ENCODE results near the gene ARAP3. TPM values are rescaled to one million over a fixed set of nuclear protein-coding genes. Genes with fewer than 3 reads are reported as not detected.
A peak's percentile ranks its signal among the peaks of the same experiment; 100 is the strongest.
"Not testable (repeated sequence)": the region's sequence is repeated elsewhere in the genome, so short reads cannot be mapped to it uniquely, and the experiment has no call there.

ARAP3 gene, protein sequence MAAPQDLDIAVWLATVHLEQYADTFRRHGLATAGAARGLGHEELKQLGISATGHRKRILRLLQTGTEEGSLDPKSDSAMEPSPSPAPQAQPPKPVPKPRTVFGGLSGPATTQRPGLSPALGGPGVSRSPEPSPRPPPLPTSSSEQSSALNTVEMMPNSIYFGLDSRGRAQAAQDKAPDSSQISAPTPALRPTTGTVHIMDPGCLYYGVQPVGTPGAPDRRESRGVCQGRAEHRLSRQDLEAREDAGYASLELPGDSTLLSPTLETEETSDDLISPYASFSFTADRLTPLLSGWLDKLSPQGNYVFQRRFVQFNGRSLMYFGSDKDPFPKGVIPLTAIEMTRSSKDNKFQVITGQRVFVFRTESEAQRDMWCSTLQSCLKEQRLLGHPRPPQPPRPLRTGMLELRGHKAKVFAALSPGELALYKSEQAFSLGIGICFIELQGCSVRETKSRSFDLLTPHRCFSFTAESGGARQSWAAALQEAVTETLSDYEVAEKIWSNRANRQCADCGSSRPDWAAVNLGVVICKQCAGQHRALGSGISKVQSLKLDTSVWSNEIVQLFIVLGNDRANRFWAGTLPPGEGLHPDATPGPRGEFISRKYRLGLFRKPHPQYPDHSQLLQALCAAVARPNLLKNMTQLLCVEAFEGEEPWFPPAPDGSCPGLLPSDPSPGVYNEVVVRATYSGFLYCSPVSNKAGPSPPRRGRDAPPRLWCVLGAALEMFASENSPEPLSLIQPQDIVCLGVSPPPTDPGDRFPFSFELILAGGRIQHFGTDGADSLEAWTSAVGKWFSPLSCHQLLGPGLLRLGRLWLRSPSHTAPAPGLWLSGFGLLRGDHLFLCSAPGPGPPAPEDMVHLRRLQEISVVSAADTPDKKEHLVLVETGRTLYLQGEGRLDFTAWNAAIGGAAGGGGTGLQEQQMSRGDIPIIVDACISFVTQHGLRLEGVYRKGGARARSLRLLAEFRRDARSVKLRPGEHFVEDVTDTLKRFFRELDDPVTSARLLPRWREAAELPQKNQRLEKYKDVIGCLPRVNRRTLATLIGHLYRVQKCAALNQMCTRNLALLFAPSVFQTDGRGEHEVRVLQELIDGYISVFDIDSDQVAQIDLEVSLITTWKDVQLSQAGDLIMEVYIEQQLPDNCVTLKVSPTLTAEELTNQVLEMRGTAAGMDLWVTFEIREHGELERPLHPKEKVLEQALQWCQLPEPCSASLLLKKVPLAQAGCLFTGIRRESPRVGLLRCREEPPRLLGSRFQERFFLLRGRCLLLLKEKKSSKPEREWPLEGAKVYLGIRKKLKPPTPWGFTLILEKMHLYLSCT (N-terminal part only)
- total RNA-seq (1.5 and 1.6 TPM in 2 replicates), polyA plus RNA-seq (0.59 and 1.4 TPM in 2 replicates)

DNA sequence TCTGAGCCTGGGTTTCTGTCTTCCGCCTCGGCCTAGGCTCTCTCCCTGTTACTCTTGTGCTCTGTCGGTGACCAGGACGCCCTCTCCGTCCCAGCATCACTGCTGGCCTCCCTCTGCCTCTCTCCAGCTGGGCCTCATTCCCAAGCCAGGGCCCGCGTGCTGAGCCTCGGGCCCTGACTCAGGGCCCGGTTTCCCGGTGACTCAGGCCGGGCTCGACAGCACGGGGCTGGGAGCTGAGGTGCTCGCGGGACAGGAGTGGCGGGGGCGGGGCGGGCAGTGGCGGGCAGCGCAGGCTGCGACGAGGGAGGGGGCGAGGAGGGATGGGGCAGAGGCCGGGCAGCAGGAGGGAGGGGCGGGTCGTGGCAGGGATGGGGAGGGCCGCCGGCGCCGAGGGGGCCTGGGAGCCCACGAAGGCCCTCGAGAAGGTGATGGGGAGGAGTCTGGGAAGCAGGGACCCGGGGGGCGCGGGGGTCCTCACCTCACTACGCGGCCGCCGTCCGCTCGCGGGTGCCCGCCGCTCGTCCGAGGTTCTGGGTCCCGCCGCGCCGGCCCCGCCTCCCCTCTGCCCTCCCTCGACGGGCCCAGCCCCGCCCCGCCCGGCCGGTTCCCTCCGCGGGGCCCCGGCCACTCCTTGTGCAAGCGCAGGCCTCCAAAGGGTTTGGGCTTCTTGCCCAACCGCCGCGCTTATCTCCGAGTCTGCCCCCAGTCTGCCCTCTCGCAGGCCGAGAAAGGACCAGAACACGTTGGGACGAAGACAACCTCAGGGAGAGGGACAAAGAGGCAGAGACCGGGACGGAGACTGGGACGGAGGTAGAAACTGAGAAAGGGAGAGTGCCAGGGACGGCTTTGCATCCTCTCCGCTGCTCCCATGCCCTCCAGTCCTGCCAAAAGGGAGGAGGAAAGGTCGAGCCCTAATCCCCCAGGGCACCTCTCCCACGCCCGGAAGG is at the start of gene ARAP3:
ARAP3 (minus strand) TSS at position 536 of the 947 bp plus-strand sequence. CDS start 1,744 bp downstream, outside the sequence.
- H3K4me3 ChIP-seq = peak within 1 kb of the TSS; percentile 15
- H3K36me3 ChIP-seq = no peaks in the 10 kb centered on the region
- no peaks in the 10 kb centered on the region for H3K9me3 ChIP-seq (ENCODE audit: low read depth)
- TF ChIP-seq, protein P1, sequence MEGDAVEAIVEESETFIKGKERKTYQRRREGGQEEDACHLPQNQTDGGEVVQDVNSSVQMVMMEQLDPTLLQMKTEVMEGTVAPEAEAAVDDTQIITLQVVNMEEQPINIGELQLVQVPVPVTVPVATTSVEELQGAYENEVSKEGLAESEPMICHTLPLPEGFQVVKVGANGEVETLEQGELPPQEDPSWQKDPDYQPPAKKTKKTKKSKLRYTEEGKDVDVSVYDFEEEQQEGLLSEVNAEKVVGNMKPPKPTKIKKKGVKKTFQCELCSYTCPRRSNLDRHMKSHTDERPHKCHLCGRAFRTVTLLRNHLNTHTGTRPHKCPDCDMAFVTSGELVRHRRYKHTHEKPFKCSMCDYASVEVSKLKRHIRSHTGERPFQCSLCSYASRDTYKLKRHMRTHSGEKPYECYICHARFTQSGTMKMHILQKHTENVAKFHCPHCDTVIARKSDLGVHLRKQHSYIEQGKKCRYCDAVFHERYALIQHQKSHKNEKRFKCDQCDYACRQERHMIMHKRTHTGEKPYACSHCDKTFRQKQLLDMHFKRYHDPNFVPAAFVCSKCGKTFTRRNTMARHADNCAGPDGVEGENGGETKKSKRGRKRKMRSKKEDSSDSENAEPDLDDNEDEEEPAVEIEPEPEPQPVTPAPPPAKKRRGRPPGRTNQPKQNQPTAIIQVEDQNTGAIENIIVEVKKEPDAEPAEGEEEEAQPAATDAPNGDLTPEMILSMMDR (IDR thresholded peaks at IDR 0.05; ENCODE audit: low read depth, low read length) = no peak
- peaks cover 9% of the 10 kb centered on the region for H3K4me1 ChIP-seq (ENCODE audit: low read depth)
- H3K27ac ChIP-seq = no peak within 1 kb of the TSS
- peak; percentile 71 to 95 for DNase-seq (ENCODE audit: low read depth in 1 of 2, low spot score in 1 of 2)
- H3K27me3 ChIP-seq = no peaks in the 10 kb centered on the region

DNA sequence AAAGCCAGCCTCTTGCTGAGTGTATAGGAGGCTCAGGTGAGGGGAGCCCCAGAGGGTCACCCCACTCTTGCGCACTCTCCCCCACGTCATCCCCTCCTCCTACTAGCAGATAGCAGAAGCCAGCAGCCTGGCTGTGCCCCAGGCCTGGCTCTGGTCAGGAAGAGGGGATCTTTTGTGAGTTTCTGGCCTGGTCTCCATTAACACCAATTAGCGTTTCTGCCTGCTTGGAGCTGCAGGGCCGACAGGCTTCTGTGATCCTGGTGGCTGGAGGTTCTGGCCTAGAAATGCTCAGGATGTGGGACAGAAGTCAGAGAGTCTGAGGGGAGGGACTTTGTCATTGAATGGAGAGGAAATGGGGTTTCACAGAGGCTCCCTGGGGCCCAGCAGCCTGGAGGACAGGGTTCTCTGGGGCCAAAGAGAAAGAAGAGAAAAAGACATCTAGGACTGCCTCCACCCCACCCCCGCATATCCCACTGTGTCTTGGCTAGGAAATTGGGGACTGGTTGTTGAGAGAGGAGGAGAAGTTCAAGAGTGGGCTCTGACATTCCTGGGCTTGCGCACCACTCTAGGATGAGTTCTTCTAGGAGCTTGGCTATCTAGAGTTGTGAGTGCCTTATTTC is 47.5 kb upstream of the ARAP3 start:
- Histone ChIP-seq H3K4me3 (no peak overlapping the region), H3K27me3 (no peaks in the 10 kb centered on the region), H3K27ac (no peak overlapping the region), H3K4me1 (ENCODE audit: low read depth) (no peaks in the 10 kb centered on the region), H3K36me3 (no peaks in the 10 kb centered on the region), H3K9me3 (ENCODE audit: low read depth) (no peaks in the 10 kb centered on the region)
- TF ChIP-seq, protein P1 (IDR thresholded peaks at IDR 0.05; ENCODE audit: low read depth, low read length) = no peak
- no peak for DNase-seq (ENCODE audit: low read depth in 1 of 2, low spot score in 1 of 2)

DNA sequence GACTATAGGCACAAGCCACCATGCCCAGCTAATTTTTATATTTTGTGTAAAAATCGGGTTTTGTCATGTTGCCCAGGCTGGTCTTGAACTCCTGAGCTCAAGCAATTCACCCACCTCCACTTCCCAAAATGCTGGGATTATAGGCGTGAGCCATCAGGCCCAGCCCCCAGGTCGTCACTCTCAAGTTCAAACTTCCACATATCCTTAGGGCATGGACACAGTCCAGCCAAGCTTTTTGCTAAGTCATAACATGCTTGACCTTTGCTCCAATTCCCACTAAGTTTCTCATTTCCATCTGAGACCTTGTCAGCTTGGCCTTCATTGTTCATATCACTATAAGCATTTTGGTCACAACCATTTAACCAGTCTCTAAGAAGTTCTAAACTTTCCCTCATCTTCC is 43.9 kb upstream of the ARAP3 start:
- Histone ChIP-seq H3K4me3 (no peak overlapping the region), H3K4me1 (ENCODE audit: low read depth) (no peaks in the 10 kb centered on the region), H3K27ac (no peak overlapping the region), H3K9me3 (ENCODE audit: low read depth) (no peaks in the 10 kb centered on the region), H3K36me3 (no peaks in the 10 kb centered on the region), H3K27me3 (no peaks in the 10 kb centered on the region)
- TF ChIP-seq, protein P1 (IDR thresholded peaks at IDR 0.05; ENCODE audit: low read depth, low read length) = no peak
- DNase-seq (ENCODE audit: low read depth in 1 of 2, low spot score in 1 of 2) = peak in 1 of 2 donors; percentile 13

DNA sequence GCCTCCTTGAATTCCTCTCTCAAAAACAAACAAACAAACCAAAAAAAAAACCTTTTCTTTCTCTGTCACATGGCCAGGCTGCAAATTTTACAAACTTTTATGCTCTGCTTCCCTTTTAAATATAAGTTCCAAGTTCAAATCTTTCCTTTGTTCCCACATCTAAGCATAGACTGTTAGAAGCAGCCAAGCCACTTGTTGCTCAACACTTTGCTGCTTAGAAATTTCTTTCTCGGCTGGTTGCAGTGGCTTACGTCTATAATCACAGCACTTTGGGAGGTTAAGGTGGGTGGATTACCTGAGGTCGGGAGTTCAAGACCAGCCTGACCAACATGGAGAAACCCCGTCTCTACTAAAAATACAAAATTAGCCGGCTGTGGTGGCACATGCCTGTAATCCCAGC is 43.1 kb upstream of the ARAP3 start:
- not testable (repeated sequence) for H3K27ac ChIP-seq; DNase-seq (ENCODE audit: low read depth in 1 of 2, low spot score in 1 of 2); H3K27me3 ChIP-seq; H3K4me3 ChIP-seq; H3K4me1 ChIP-seq (ENCODE audit: low read depth); H3K36me3 ChIP-seq; H3K9me3 ChIP-seq (ENCODE audit: low read depth)

DNA sequence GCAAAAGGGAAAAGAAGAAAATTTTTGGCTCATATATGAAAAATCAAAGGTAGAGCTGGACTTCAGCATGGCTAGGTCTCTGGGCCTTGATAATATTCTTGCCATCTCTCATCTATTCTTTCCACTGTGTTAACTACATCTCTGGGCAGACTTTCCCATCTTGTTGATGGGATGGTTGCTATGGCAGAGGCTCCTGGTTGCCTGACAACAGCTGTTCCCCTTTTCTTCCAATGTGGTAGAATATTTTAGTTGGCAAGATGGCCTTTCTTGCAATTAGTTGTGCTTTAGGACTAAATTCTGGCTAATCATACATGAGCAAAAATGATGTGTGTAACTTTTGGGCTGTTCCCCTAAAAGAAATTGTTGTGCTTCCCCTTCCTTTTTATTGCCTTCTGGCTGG is 40.2 kb upstream of the ARAP3 start:
- H3K4me3 ChIP-seq = no peak overlapping the region
- no peaks in the 10 kb centered on the region for H3K27me3 ChIP-seq
- H3K27ac ChIP-seq = no peak overlapping the region
- H3K4me1 ChIP-seq (ENCODE audit: low read depth) = no peaks in the 10 kb centered on the region
- DNase-seq (ENCODE audit: low read depth in 1 of 2, low spot score in 1 of 2) = no peak
- no peaks in the 10 kb centered on the region for H3K9me3 ChIP-seq (ENCODE audit: low read depth)
- H3K36me3 ChIP-seq = no peaks in the 10 kb centered on the region
- TF ChIP-seq, protein P1 (IDR thresholded peaks at IDR 0.05; ENCODE audit: low read depth, low read length) = no peak
